Tongue (tissue), 2 donors: ENCODE measurements around the gene SUSD4. TPM values are rescaled to one million over a fixed set of nuclear protein-coding genes. Genes with fewer than 3 reads are reported as not detected.

Experiments
- DNase-seq: peaks from one replicate; pipeline ENCODE4 v3.0.0-alpha.2; 2015
- total RNA-seq: library from RNA; depleted of rRNA; stranded (reverse); fragments of >200 nt; gene quantifications from one replicate; pipeline ENCODE4 v1.2.3, GENCODE V29; 2014

SUSD4 gene
- total RNA-seq, 1 donor from 2014 or later: 28.9 TPM

GRCh38 chr1:223249854-223250631, 113.9 kb downstream of the SUSD4 start:
- DNase-seq: no peak

GRCh38 chr1:223248770-223249140, 115.2 kb downstream of the SUSD4 start:
- DNase-seq: no peak

GRCh38 chr1:223248001-223248769, 115.8 kb downstream of the SUSD4 start:
- DNase-seq: peak; percentile 33

GRCh38 chr1:223246476-223247112, 117.4 kb downstream of the SUSD4 start:
- DNase-seq: no peak

GRCh38 chr1:223245983-223246382, 118.0 kb downstream of the SUSD4 start:
- no peak for DNase-seq

GRCh38 chr1:223245411-223245810, 118.6 kb downstream of the SUSD4 start:
- DNase-seq: no peak

GRCh38 chr1:223244366-223245103, 119.4 kb downstream of the SUSD4 start:
- peak; percentile 18 for DNase-seq

- DNase-seq: no peak
Measured at GRCh38 chr1:223243441-223244050, 120.4 kb downstream of the SUSD4 start.

- no peak for DNase-seq
Measured at GRCh38 chr1:223242971-223243370, 121.0 kb downstream of the SUSD4 start.

- no peak for DNase-seq
Measured at GRCh38 chr1:223242382-223242955, 121.5 kb downstream of the SUSD4 start.

- DNase-seq: no peak
Measured at GRCh38 chr1:223240122-223240521, 123.9 kb downstream of the SUSD4 start.

GRCh38 chr1:223235091-223235490, 128.9 kb downstream of the SUSD4 start:
- no peak for DNase-seq

- DNase-seq: no peak
Measured at GRCh38 chr1:223234534-223234933, 129.4 kb downstream of the SUSD4 start.

- DNase-seq: no peak
Measured at GRCh38 chr1:223234170-223234514, 129.8 kb downstream of the SUSD4 start.

GRCh38 chr1:223233410-223234169, 130.4 kb downstream of the SUSD4 start:
- DNase-seq: no peak

- DNase-seq: no peak
Measured at GRCh38 chr1:223233019-223233409, 131.0 kb downstream of the SUSD4 start.

GRCh38 chr1:223231581-223231980, 132.4 kb downstream of the SUSD4 start:
- DNase-seq: no peak

- no peak for DNase-seq
Measured at GRCh38 chr1:223231011-223231572, 132.9 kb downstream of the SUSD4 start.

- no peak for DNase-seq
Measured at GRCh38 chr1:223230161-223230881, 133.7 kb downstream of the SUSD4 start.

- no peak for DNase-seq
Measured at GRCh38 chr1:223229756-223230155, 134.2 kb downstream of the SUSD4 start.
